Uterus (tissue), 2 donors: Measurements from ENCODE around the gene AUNIP.

Experiments
- CTCF ChIP-seq, 4 experiments: fragments of 200-600 bp in 2 of 4; fragments of 450-650 bp in 2 of 4; sonication (generic) in 2 of 4; IDR thresholded peaks; one replicate each; pipeline ENCODE4 v1.5.1; 2016 to 2019; ENCODE audit warnings: antibody characterized with exemption in 4 of 4, mild to moderate bottlenecking in 2 of 4, moderate library complexity in 1 of 4
- POLR2A ChIP-seq, 2 donors: fragments of 450-650 bp; IDR thresholded peaks; one replicate each; pipeline ENCODE4 v1.6.1; 2016; ENCODE audit warnings: antibody characterized with exemption in 2 of 2, mild to moderate bottlenecking in 1 of 2, moderate library complexity in 1 of 2

- TF ChIP-seq CTCF (IDR thresholded peaks at IDR 0.05) (no peak), POLR2A (IDR thresholded peaks at IDR 0.05) (no peak)
Observed at GRCh38 chr1:25799352-25799934, 59.8 kb downstream of the AUNIP start.
